OCI-LY7 (cell line): Measurements from ENCODE around the gene PRKD3. TPM values are rescaled to one million over a fixed set of nuclear protein-coding genes. Genes with fewer than 3 reads are reported as not detected.

Source experiments
- BruUV-seq: library from RNA; stranded (reverse); fragments of 400-500 nt; replicated peaks from 2 replicates; lab custom pipeline; 2021; lab: Mats Ljungman, UMichigan
- CTCF ChIA-PET: fragments of 300-600 bp; sonication (Branson Sonifier 250); formaldehyde crosslinking; loops from one replicate; lab custom pipeline; 2022; ENCODE audit warnings: antibody characterized with exemption; ENCODE audit not compliant: unreplicated experiment; lab: Charles Lee
- POLR2A ChIA-PET: fragments of 300-600 bp; sonication (Branson Sonifier 250); formaldehyde crosslinking; loops from one replicate; lab custom pipeline; 2022; ENCODE audit warnings: antibody characterized with exemption; lab: Charles Lee
- DNase-seq: peaks from one replicate; pipeline ENCODE4 v3.0.0-alpha.2; 2015; ENCODE audit warnings: low spot score
- H2AFZ ChIP-seq: fragments of 200-600 bp; sonication (generic), shearing (Covaris generic); 2 replicates; pipeline ENCODE4 v1.6.1; 2014; ENCODE audit warnings: mild to moderate bottlenecking, antibody characterized with exemption, low read length, moderate library complexity
- H3K27ac ChIP-seq: fragments of 200-600 bp; sonication (generic); 2 replicates; pipeline ENCODE4 v1.5.1; 2014; ENCODE audit warnings: mixed run types, low read depth, mild to moderate bottlenecking, moderate library complexity, low read length, inconsistent platforms; ENCODE audit not compliant: poor library complexity, severe bottlenecking
- H3K36me3 ChIP-seq: fragments of 200-600 bp; sonication (generic); 2 replicates; pipeline ENCODE4 v1.6.1; 2014; ENCODE audit warnings: mild to moderate bottlenecking, antibody characterized with exemption, low read length, moderate library complexity, mixed read lengths; ENCODE audit not compliant: insufficient read depth
- H3K4me1 ChIP-seq: fragments of 200-600 bp; sonication (generic); 2 replicates; pipeline ENCODE4 v1.5.1; 2014; ENCODE audit warnings: mild to moderate bottlenecking, low read length; ENCODE audit not compliant: insufficient read depth, poor library complexity, severe bottlenecking
- H3K4me2 ChIP-seq: fragments of 200-600 bp; sonication (generic); 2 replicates; pipeline ENCODE4 v1.6.1; 2014; ENCODE audit warnings: mild to moderate bottlenecking, low read length
- H3K4me3 ChIP-seq: fragments of 200-600 bp; sonication (generic); 2 replicates; pipeline ENCODE4 v1.5.1; 2014; ENCODE audit warnings: mild to moderate bottlenecking, low read depth, low read length; ENCODE audit not compliant: poor library complexity, severe bottlenecking
- H3K79me2 ChIP-seq: fragments of 200-600 bp; sonication (generic); 2 replicates; pipeline ENCODE4 v1.6.1; 2016; ENCODE audit warnings: low read depth, mild to moderate bottlenecking, low read length, moderate library complexity, mixed read lengths; ENCODE audit not compliant: insufficient read depth
- H3K9me2 ChIP-seq: fragments of 200-600 bp; sonication (generic); 2 replicates; pipeline ENCODE4 v1.6.1; 2016; ENCODE audit warnings: mild to moderate bottlenecking, low read length, mixed read lengths; ENCODE audit not compliant: insufficient read depth
- H3K9me3 ChIP-seq: fragments of 200-600 bp; sonication (generic); 2 replicates; pipeline ENCODE4 v1.6.1; 2014; ENCODE audit warnings: mild to moderate bottlenecking, mixed run types, low read length, mixed read lengths
- H4K20me1 ChIP-seq: fragments of 200-600 bp; sonication (generic); 2 replicates; pipeline ENCODE4 v1.6.1; 2014; ENCODE audit warnings: mild to moderate bottlenecking, antibody characterized with exemption, low read length, moderate library complexity, mixed read lengths; ENCODE audit not compliant: insufficient read depth
- CTCF ChIP-seq: fragments of 200-600 bp; sonication (generic); conservative IDR thresholded peaks from 2 replicates; pipeline ENCODE4 v1.5.1; 2014; ENCODE audit warnings: mild to moderate bottlenecking, antibody characterized with exemption, low read length, moderate library complexity, mixed read lengths
- EZH2phosphoT487 ChIP-seq: fragments of 200-600 bp; sonication (generic); IDR thresholded peaks from 2 replicates; pipeline ENCODE4 v1.6.1; 2018; ENCODE audit warnings: low read depth, borderline replicate concordance, mild to moderate bottlenecking, mixed run types, antibody characterized with exemption, low read length, moderate library complexity, mixed read lengths
- intact Hi-C: fragments of 100-400 bp; cut with micrococcal nuclease; formaldehyde crosslinking; loops from one replicate; pipeline ENCODE4 v1.10.0; 2022; ENCODE audit not compliant: unreplicated experiment
- total RNA-seq, 2 experiments: library from RNA; depleted of rRNA in 1 of 2; stranded (reverse); fragments of >200 nt in 1 of 2; shearing (Covaris generic) in 1 of 2; gene quantifications; 2 replicates each; pipeline ENCODE4 v1.2.3, GENCODE V29; 2014 to 2022

Gene PRKD3
- total RNA-seq, 2 experiments from 2014 or later, result 74.3 to 174 TPM

- Histone ChIP-seq H3K4me1 (peaks cover 56% of the 10 kb centered on the region), H2AFZ (peak overlapping the region; percentile 5; the same call in 1 of the 2 replicates), H3K27ac (no peak overlapping the region), H3K9me3 (no peaks in the 10 kb centered on the region), H3K4me2 (no peak overlapping the region), H3K4me3 (no peak overlapping the region), H3K36me3 (no peaks in the 10 kb centered on the region), H3K79me2 (0 out of 2 replicates have a peak, but pooled peaks cover 4% of the 10 kb centered on the region), H3K9me2 (no peaks in the 10 kb centered on the region), H4K20me1 (no peaks in the 10 kb centered on the region)
- TF ChIP-seq EZH2phosphoT487 (no peak), CTCF (no peak)
- intact Hi-C loops, result loop anchor here (10.0 kb wide), 1 partner anchor 286 kb away; the partner anchor contains the start of genes GPATCH11 and HEATR5B
- no TSS peak for BruUV-seq
- ChIA-PET POLR2A (no interaction called here), CTCF (no interaction called here)
- DNase-seq, result no peak
Measured at GRCh38 chr2:37370666-37371065, 46.0 kb upstream of the PRKD3 start.

- ChIA-PET CTCF (interaction anchor here (0.9 to 1.7 kb wide), 2 partner anchors 9 kb away, joined by 3 to 4 read pairs; no protein-coding TSS in a partner anchor), POLR2A (interaction anchor here (0.7 to 3.8 kb wide), 6 partner anchors 7 to 64 kb away, joined by 3 to 26 read pairs (median 6); no protein-coding TSS in a partner anchor)
- H3K27ac ChIP-seq, result no peak overlapping the region
- H2AFZ ChIP-seq, result no peak overlapping the region
- no peaks in the 10 kb centered on the region for H4K20me1 ChIP-seq
- intact Hi-C loops, result no loop called here
- BruUV-seq, result no TSS peak
- H3K4me1 ChIP-seq, result peaks cover 32% of the 10 kb centered on the region
- no peaks in the 10 kb centered on the region for H3K9me3 ChIP-seq
- TF ChIP-seq CTCF (no peak), EZH2phosphoT487 (no peak)
- H3K9me2 ChIP-seq, result no peaks in the 10 kb centered on the region
- no peaks in the 10 kb centered on the region for H3K36me3 ChIP-seq
- H3K4me3 ChIP-seq, result no peak overlapping the region
- H3K79me2 ChIP-seq, result no peaks in the 10 kb centered on the region
- no peak overlapping the region for H3K4me2 ChIP-seq
- no peak for DNase-seq
Measured at GRCh38 chr2:37367984-37368383, 43.4 kb upstream of the PRKD3 start.

- peak overlapping the region; percentile 16; the same call in 1 of the 2 replicates for H3K4me2 ChIP-seq
- no peaks in the 10 kb centered on the region for H3K79me2 ChIP-seq
- peaks cover 26% of the 10 kb centered on the region for H3K4me1 ChIP-seq
- ChIA-PET CTCF (interaction anchor here (0.9 to 1.7 kb wide), 2 partner anchors 9 to 10 kb away, joined by 3 to 4 read pairs; no protein-coding TSS in a partner anchor), POLR2A (interaction anchor here (0.7 to 3.8 kb wide), 7 partner anchors 8 to 63 kb away, joined by 3 to 26 read pairs (median 4); no protein-coding TSS in a partner anchor)
- H3K27ac ChIP-seq, result no peak overlapping the region
- no peak for DNase-seq
- TF ChIP-seq CTCF (no peak), EZH2phosphoT487 (no peak)
- H3K9me2 ChIP-seq, result no peaks in the 10 kb centered on the region
- no peak overlapping the region for H2AFZ ChIP-seq
- intact Hi-C loops, result no loop called here
- no peak overlapping the region for H3K4me3 ChIP-seq
- no peaks in the 10 kb centered on the region for H3K9me3 ChIP-seq
- no peaks in the 10 kb centered on the region for H3K36me3 ChIP-seq
- no peaks in the 10 kb centered on the region for H4K20me1 ChIP-seq
- no TSS peak for BruUV-seq
Measured at GRCh38 chr2:37367310-37367709, 42.7 kb upstream of the PRKD3 start.
